ENCODE data around the gene SMYD3.

The SMYD3 gene

GRCh38 chr1:246271516-246271915 lies 235.6 kb downstream of the SMYD3 start:
- DNase-seq (ENCODE audit: low spot score), result no peak

DNA sequence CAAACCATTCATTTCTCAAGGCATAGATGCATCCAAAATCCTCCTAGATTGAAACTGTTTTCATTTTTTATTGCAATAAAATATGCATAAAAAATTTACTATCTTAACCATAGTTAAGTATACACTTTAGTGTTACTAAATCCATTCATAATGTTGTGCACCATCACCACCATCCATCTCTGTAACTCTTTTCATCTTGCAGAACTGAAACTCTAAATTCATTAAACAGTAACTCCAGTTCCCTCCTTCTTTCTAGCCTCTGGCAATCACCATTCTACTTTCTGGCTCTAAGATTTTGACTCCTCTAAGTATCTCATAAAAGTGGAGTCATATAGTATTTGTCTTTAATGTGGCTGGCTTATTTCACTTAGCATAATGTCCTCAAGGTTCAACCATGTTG lies 236.8 kb downstream of the SMYD3 start:
- DNase-seq (ENCODE audit: low spot score), result no peak

GRCh38 chr1:246269466-246269865 lies 237.6 kb downstream of the SMYD3 start:
- no peak for DNase-seq (ENCODE audit: low spot score)

DNA sequence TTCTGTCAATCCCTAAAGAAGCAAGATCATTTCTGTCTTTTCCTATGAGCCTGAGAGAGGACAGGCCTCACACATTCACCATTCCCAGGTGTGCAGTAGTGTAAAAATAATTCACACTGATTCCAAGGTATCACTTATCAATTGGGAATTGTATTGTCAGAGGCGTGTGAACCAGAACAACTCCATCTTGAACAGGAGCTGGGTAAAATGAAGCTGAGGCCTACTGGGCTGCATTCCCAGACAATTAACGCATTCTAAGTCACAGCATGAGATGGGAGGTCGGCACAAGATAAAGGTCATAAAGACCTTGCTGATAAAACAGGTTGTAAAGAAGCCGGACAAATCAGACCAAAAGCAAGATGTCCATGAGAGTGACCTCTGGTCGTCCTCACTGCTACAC lies 239.2 kb downstream of the SMYD3 start:
- no peak for DNase-seq (ENCODE audit: low spot score)

DNA sequence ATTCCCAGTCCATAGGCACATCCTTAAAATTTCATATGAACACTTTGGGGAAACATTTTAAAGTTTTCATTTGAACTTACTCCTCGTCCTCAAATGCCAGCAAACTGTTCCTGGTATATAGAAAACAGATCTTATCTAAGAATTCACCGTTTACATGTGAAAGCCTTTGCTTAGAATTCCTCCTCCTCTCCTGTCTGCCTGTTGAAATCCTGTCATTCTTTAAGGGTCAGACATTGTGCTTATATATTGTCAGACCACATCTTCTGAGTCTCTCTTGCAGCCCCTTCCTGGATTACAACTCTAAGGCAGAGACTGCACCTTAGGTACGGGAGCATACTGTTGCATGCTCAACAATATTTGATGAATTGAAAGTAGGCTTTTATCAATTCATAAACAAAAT lies 239.7 kb downstream of the SMYD3 start:
- DNase-seq (ENCODE audit: low spot score), result no peak

DNA sequence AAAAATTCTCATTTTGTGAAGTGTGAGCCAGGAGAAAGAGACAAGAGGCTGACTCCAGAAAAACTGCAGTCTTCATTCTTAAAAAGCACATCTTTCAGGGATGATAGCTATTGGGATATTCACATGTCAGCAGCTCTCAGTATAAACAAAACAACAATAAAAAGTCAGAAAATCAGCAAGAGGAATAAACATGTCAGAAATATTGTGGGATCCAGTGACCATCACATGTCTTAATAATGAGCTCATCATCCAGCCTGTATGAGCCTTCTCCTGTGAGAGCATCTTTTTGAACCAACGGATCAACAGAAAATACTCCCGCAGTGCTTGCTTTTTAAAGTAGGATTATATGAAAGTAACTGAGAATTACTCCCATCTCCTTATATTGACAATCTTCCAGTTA lies 241.6 kb downstream of the SMYD3 start:
- no peak for DNase-seq (ENCODE audit: low spot score)

DNA sequence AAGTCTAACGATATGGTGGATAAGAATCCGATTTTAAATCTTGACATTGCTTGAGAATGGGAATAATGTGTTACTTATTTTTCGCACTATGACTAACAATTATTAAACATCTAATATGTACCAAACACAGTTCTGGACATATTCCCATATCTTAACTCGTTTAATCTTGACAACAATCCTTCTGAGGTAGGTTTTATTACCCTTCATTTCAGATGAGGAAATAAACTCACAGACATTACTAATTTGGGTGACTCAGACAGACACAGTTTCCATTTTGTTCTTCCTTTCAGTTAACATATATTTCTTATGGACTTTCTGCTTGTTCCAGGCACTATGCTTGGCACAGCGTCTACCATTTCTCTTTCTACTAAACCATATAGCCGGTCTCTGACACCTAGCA lies 244.8 kb downstream of the SMYD3 start:
- DNase-seq (ENCODE audit: low spot score), result no peak

GRCh38 chr1:246261639-246262038 lies 245.4 kb downstream of the SMYD3 start:
- DNase-seq (ENCODE audit: low spot score), result no peak

DNA sequence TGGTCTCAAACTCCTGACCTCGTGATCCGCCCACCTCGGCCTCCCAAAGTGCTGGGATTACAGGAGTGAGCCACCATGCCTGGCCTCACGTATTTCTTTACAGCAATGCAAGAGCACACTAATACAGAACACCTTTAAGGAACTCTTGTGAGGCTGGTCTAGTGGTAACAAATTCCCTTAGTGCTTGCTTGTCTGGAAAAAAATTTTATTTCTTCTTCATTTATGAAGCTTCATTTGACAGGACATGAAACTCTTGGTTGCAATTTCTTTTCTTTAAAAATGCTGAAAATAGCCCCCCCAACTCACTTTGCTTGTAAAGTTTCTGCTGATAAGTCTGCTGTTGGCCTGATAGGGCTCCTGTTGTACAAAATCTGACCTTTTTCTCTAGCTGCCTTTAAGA lies 248.8 kb downstream of the SMYD3 start:
- no peak for DNase-seq (ENCODE audit: low spot score)

- DNase-seq (ENCODE audit: low spot score), result no peak
These were observed 251.3 kb downstream of the SMYD3 start for GRCh38 chr1:246255773-246256172.

GRCh38 chr1:246254854-246255253 lies 252.2 kb downstream of the SMYD3 start:
- DNase-seq (ENCODE audit: low spot score), result no peak

- no peak for DNase-seq (ENCODE audit: low spot score)
These were observed 260.6 kb downstream of the SMYD3 start for GRCh38 chr1:246246430-246246829.

DNA sequence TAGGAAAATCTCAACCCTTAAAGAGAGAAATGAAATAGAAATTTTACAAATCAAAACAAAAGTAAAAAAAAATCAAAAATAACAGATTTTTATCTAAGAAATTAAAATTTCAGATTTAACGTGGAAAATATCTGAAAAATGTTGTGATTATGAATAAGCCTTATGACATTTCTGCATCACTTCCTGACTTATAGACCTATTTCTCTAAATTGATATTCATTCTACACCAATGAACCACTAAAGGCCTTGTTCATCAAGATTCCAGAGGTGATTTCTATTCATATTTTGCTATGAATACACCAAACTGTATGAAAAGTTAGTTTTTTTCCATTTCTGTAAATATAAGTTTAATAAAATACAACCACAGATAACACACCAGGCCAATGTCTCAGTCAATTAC lies 261.5 kb downstream of the SMYD3 start:
- DNase-seq (ENCODE audit: low spot score), result no peak

DNA sequence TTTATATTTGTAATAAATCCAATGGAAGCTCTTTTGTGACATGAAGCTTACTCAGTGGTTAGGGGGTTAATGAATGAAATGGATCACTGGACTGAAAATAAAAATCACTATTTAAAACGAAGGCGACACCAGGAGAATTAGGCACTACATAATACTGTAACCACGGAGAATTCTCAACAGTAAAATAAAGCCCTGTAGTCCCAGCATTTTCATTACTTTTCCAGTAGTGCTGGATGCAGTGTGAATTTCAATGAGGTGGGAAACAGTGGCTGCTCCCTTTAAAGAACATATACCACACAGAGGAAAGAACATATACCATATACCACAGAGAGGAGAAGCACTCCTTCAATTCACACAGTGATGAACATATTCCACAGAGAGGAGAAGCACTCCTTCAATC lies 275.0 kb downstream of the SMYD3 start:
- DNase-seq (ENCODE audit: low spot score), result no peak

DNA sequence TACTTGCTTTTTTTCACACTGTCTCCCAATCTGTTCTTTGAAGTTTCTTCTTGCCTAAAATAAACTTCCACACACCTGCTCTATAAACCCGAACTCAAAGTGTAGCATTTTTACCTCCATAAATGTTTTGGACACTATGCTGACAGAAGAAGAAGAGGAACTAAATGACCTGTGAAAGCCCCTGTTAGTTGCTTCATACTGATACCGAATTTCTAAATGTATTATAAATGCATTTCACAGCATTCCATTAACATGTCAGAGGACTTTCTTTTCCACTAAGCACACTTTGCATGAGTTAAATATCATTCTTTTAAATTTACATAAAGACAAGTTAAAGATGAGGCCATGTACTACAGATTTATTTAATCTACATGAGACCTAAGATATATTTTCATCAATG lies 281.0 kb downstream of the SMYD3 start:
- DNase-seq (ENCODE audit: low spot score), result no peak

DNA sequence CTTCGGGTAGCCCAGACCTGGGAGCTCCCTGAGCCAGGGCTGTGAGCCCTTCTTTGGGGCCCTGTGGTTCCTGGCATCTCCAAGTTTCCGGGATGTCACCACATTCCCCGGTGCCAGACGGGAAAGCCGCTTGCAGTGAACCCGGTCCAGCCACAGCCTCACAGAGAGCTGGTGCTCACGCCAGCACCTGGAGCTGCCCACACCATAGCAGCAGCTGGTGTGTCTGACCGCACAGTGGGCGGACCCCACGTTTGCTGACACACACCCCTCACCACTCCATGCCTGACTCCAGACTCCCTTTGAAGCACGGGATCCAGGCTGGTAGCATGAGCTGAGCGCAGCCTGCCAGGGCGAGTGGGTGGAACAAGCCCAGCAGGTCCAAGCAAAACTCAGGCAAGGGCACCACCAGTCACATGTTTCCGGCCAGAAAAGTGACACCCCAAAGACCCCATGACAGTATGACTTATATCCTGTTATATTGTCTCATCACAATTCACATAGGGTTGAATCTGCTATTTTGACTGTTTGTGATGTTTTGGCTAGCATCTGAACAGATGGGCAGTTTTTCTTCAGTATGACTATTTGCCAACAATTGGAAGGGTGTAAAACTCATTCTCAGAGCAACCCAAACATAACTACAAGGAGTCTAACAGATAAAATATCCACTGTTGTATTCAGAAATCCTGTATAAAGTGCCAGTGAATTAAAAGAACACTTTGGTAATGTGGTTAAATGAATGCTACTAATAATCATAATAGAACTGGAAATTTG lies 285.4 kb downstream of the SMYD3 start:
- no peak for DNase-seq (ENCODE audit: low spot score)

GRCh38 chr1:246220495-246221065 lies 286.5 kb downstream of the SMYD3 start:
- no peak for DNase-seq (ENCODE audit: low spot score)

DNA sequence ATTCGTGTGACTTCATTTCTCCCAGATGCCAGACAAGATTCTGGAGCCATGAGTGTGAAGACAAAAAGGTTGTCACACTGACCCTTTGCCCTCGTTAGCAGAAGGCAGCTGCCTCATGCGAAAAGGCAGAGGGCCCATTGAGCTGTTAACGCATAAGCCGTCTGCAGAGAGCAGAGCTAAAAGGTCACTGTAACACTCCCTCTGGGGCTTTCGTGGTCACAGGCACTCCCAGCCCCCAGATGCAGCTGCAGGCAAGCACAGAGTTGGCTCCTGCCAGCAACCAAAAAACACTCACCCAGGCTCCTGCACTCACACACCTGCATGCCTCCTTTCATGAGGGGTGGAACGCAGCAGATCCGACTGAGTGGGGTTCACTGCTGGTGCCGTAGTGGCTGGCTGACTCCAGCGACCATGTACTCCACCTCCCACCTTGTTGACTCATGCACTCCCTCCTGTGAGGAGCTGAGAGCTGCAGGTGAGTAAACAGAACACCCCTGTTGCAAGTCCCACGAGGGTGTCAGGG lies 287.5 kb downstream of the SMYD3 start:
- DNase-seq (ENCODE audit: low spot score), result peak; percentile 9

DNA sequence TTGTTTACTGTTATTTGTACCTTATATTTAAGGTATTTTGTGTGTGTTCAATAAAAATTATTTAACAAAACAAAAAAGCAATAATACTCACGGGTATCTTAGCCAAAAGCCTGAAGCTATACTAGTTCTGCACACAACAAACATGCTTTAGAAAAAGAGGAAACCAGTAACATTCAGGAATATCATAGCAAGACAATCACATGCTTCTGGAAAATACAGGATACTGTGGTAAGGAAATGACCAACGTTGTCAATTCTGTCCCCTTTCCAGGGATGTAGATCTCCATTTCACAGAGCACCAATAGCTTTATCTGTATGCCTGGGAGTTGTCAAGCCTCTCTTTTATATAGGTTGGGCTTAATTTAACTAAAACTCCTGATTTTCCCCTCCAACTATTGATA lies 288.4 kb downstream of the SMYD3 start:
- no peak for DNase-seq (ENCODE audit: low spot score)

DNA sequence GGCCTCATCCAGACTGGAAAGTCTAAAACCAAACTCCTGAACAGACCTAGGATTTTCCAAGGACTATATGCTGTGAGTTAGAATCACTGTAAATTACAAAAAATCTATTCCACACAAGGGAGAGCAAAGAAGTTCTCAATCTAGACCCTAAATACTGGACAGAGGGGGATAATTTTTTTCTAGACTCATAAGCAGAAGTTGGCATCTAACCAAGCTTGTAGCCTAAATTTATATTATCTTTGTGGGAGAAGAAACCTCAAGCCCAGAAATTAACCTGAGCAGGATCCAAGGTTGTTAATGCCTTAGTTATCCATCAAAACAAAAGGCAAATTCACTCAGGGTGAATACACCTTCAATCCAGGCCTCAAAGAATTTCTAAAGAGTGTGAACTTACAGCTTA lies 290.2 kb downstream of the SMYD3 start:
- no peak for DNase-seq (ENCODE audit: low spot score)

DNA sequence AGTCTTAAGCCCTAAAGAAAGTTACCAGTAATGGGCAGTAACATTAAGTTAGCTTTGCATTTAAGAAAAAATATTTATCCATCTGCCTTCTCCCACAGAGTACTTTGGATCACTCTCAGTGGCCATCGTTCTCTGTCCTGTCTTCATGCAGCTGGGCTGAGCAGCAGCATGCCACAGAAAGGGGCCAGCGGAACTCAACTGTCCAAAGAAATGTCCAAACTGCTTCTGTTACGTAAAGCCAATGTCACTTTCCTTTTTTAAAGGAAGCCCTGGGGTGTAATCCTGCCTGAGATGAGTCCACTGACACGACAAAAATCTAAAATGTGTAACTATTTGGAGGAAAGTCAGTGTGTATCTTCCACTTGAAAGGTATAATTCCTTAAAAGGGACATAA lies 291.6 kb downstream of the SMYD3 start:
- DNase-seq (ENCODE audit: low spot score), result no peak

DNA sequence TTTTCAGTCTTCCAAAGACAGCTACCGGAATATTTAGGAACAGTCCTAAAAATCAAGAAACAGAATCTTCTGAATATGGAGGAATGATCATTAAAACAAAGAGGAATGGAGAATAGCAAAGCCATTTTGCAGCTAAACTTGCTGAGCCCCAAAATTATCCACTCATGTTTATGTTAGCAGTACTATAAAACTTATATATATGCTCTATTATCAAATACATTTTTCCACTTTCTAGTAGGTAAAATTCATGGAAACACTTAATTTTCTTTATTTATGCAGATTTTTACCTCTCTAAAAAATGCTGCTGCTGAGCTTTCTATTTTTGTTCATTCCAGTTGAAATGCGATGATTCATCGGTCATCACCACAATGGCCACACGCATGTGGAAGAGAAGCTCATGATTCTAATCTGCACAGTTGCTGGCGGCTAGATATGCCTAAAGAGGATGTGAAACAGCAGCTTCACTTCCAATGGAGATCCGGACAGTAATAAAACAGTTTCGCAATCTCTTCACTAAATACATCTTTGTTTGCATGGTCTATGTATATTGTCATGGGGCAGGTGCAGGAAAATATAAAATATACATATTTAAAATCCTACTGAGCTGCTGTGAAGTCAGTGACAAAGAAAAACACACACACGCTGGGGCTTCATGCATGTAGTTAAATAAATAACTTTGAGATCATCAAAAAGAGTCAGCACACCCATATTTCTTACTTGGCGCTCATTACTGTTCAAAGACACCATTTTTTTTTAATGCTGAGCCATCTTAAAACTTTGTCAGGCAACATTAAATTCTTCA lies 292.2 kb downstream of the SMYD3 start:
- peak; percentile 74 for DNase-seq (ENCODE audit: low spot score)

GRCh38 chr1:246213947-246214346 lies 293.1 kb downstream of the SMYD3 start:
- no peak for DNase-seq (ENCODE audit: low spot score)

All from AG20443 (cell line).